Caco-2 (cell line): ENCODE results near the gene SVIL. TPM values are rescaled to one million over a fixed set of nuclear protein-coding genes. Genes with fewer than 3 reads are reported as not detected.

Experiments used
- BruUV-seq: library from RNA; stranded (reverse); fragments of 400-500 nt; replicated peaks from 2 replicates; lab custom pipeline; 2021; lab: Mats Ljungman, UMichigan
- CTCF ChIA-PET: fragments of 300-600 bp; sonication (Branson Sonifier 250); formaldehyde crosslinking; loops from one replicate; lab custom pipeline; 2022; ENCODE audit warnings: antibody characterized with exemption; lab: Charles Lee
- POLR2A ChIA-PET: fragments of 300-600 bp; sonication (Branson Sonifier 250); formaldehyde crosslinking; loops from one replicate; lab custom pipeline; 2022; ENCODE audit warnings: antibody characterized with exemption; lab: Charles Lee
- DNase-seq, 2 experiments: peaks; one replicate each; pipeline versions ENCODE4 v3.0.0 to v3.0.0-alpha.2; 2020 to 2022
- H3K27me3 ChIP-seq: replicated peaks from 2 replicates; pipeline ENCODE4 v1.6.0; 2011; ENCODE audit warnings: low read length; ENCODE audit not compliant: control insufficient read depth, insufficient read depth
- H3K36me3 ChIP-seq: 2 replicates; pipeline ENCODE4 v1.5.1; 2011; ENCODE audit warnings: low read length; ENCODE audit not compliant: control insufficient read depth, insufficient read depth
- H3K4me1 ChIP-seq: fragments of 250-450 bp; sonication (Bioruptor Pico); 2 replicates; pipeline ENCODE4 v1.5.1; 2020; ENCODE audit warnings: mild to moderate bottlenecking
- H3K4me3 ChIP-seq: 2 replicates; pipeline ENCODE4 v1.5.1; 2011; ENCODE audit warnings: low read depth, mild to moderate bottlenecking, control low read depth, low read length
- H3K9me3 ChIP-seq: fragments of 250-450 bp; sonication (Bioruptor Pico); 2 replicates; pipeline ENCODE4 v1.5.1; 2020; ENCODE audit warnings: mild to moderate bottlenecking, moderate library complexity
- H3K27ac Mint-ChIP-seq: one replicate; pipeline ENCODE4 v1.8.0; 2022; ENCODE audit warnings: mixed read lengths; ENCODE audit not compliant: unreplicated experiment
- H3K27me3 Mint-ChIP-seq: one replicate; pipeline ENCODE4 v1.8.0; 2022; ENCODE audit warnings: mixed read lengths; ENCODE audit not compliant: insufficient read depth, unreplicated experiment
- H3K36me3 Mint-ChIP-seq: one replicate; pipeline ENCODE4 v1.8.0; 2022; ENCODE audit warnings: mild to moderate bottlenecking, mixed read lengths; ENCODE audit not compliant: insufficient read depth, unreplicated experiment
- H3K4me1 Mint-ChIP-seq: one replicate; pipeline ENCODE4 v1.8.0; 2022; ENCODE audit warnings: low read depth, mixed read lengths; ENCODE audit not compliant: unreplicated experiment
- H3K4me3 Mint-ChIP-seq: one replicate; pipeline ENCODE4 v1.8.0; 2022; ENCODE audit warnings: mild to moderate bottlenecking, moderate library complexity, mixed read lengths; ENCODE audit not compliant: unreplicated experiment
- H3K9me3 Mint-ChIP-seq: one replicate; pipeline ENCODE4 v1.8.0; 2022; ENCODE audit warnings: mixed read lengths; ENCODE audit not compliant: unreplicated experiment
- CTCF ChIP-seq, 2 experiments: fragments of 200-600 bp in 1 of 2; IDR thresholded peaks; 1 replicate in 1 of 2; 2 replicates in 1 of 2; pipeline versions ENCODE4 v1.5.1 to v1.8.0; 2011 to 2022; ENCODE audit warnings: antibody characterized with exemption in 1 of 2, control low read depth in 1 of 2, inconsistent platforms in 1 of 2, low read depth in 1 of 2, low read length in 1 of 2, mild to moderate bottlenecking in 1 of 2, moderate library complexity in 1 of 2; ENCODE audit not compliant: insufficient read depth in 1 of 2, severe bottlenecking in 1 of 2, unreplicated experiment in 1 of 2
- intact Hi-C: fragments of 100-400 bp; cut with micrococcal nuclease; formaldehyde crosslinking; loops from one replicate; pipeline ENCODE4 v1.10.0; 2022; ENCODE audit not compliant: unreplicated experiment
- total RNA-seq: library from RNA; stranded (reverse); gene quantifications from 2 replicates; pipeline ENCODE4 v1.2.3, GENCODE V29; 2022

The SVIL gene
- total RNA-seq, 1 experiment from 2014 or later, result 54.4 TPM

- no peaks in the 10 kb centered on the region for H3K9me3 Mint-ChIP-seq
- no peak overlapping the region for H3K27ac Mint-ChIP-seq
Measured at GRCh38 chr10:29603223-29603896, 31.4 kb downstream of the SVIL start.

GRCh38 chr10:29600821-29601220 is 34.0 kb downstream of the SVIL start:
- H3K27me3 ChIP-seq, result no peaks in the 10 kb centered on the region
- DNase-seq, result no peak
- Mint-ChIP-seq H3K27ac (no peak overlapping the region), H3K27me3 (no peaks in the 10 kb centered on the region), H3K9me3 (no peaks in the 10 kb centered on the region), H3K4me1 (no peaks in the 10 kb centered on the region), H3K36me3 (peaks cover 27% of the 10 kb centered on the region), H3K4me3 (no peak overlapping the region)
- no peaks in the 10 kb centered on the region for H3K9me3 ChIP-seq
- BruUV-seq, result no TSS peak
- no peaks in the 10 kb centered on the region for H3K36me3 ChIP-seq
- H3K4me1 ChIP-seq, result no peaks in the 10 kb centered on the region
- H3K4me3 ChIP-seq, result no peak overlapping the region
- no peak for TF ChIP-seq CTCF (IDR thresholded peaks at IDR 0.05; ENCODE audit: insufficient read depth in 1 of 2, low read depth in 1 of 2, low read length in 1 of 2, severe bottlenecking in 1 of 2, unreplicated experiment in 1 of 2)
- intact Hi-C loops, result no loop called here
- POLR2A ChIA-PET, result no interaction called here
- CTCF ChIA-PET, result no interaction called here

More at GRCh38 chr10:29603223-29603896, 31.4 kb downstream of the SVIL start:
- ChIA-PET POLR2A (no interaction called here), CTCF (no interaction called here)
- Histone ChIP-seq H3K9me3 (no peaks in the 10 kb centered on the region), H3K4me3 (no peak overlapping the region), H3K27me3 (no peaks in the 10 kb centered on the region), H3K4me1 (no peaks in the 10 kb centered on the region), H3K36me3 (no peaks in the 10 kb centered on the region)
- peaks cover 15% of the 10 kb centered on the region for H3K36me3 Mint-ChIP-seq
- intact Hi-C loops, result no loop called here
- no peaks in the 10 kb centered on the region for H3K27me3 Mint-ChIP-seq
- no TSS peak for BruUV-seq
- H3K4me1 Mint-ChIP-seq, result no peaks in the 10 kb centered on the region
- no peak overlapping the region for H3K4me3 Mint-ChIP-seq
- DNase-seq, result no peak
- TF ChIP-seq CTCF (IDR thresholded peaks at IDR 0.05; ENCODE audit: insufficient read depth in 1 of 2, low read depth in 1 of 2, low read length in 1 of 2, severe bottlenecking in 1 of 2, unreplicated experiment in 1 of 2), result no peak

- no peak overlapping the region for H3K27ac Mint-ChIP-seq
- Histone ChIP-seq H3K4me3 (no peak overlapping the region), H3K4me1 (no peaks in the 10 kb centered on the region), H3K9me3 (no peaks in the 10 kb centered on the region), H3K27me3 (no peaks in the 10 kb centered on the region), H3K36me3 (no peaks in the 10 kb centered on the region)
- intact Hi-C loops, result no loop called here
- peaks cover 35% of the 10 kb centered on the region for H3K36me3 Mint-ChIP-seq
- no peak for DNase-seq
- ChIA-PET CTCF (no interaction called here), POLR2A (no interaction called here)
- H3K27me3 Mint-ChIP-seq, result no peaks in the 10 kb centered on the region
- H3K4me1 Mint-ChIP-seq, result no peaks in the 10 kb centered on the region
- no peaks in the 10 kb centered on the region for H3K9me3 Mint-ChIP-seq
- no peak for TF ChIP-seq CTCF (IDR thresholded peaks at IDR 0.05; ENCODE audit: insufficient read depth in 1 of 2, low read depth in 1 of 2, low read length in 1 of 2, severe bottlenecking in 1 of 2, unreplicated experiment in 1 of 2)
- no peak overlapping the region for H3K4me3 Mint-ChIP-seq
- BruUV-seq, result no TSS peak
Measured at GRCh38 chr10:29600067-29600466, 34.7 kb downstream of the SVIL start.
